ENCODE data around the gene GYG2.
A peak's percentile ranks its signal among the peaks of the same experiment; 100 is the strongest.
"Not testable (repeated sequence)": the region's sequence is repeated elsewhere in the genome, so short reads cannot be mapped to it uniquely, and the experiment has no call there.

Gene GYG2

DNA sequence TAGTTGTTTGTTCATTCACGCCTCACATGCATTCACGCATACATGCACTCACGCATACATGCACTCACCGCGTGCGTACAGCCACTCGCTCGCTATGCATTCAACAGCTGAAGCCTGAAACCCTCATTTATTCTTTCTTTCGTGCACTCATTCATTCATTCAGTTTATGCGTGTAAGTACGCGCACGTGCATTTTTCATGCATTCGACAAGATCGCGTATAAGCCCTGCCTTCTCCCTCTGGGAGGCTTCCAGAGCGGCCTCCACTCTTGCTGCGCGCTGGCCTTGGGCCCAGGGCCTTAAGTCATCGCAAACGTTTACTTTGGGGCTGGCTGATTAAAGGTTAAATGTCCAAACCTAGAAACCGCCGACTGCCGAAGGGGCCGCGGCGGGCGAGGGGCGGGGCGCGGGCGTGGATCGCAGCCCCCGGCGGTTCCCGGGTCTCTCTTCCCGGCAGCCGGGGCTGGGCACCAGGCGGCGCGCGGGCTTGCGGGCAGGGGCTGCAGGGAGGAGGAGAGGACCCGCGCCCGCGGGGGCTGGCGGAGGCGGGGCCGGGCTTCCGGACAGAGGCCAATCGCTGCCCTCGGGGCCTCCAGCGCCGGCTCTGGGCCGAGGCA lies at the start of gene GYG2:
Gene GYG2, plus strand, starts transcription at position 587 of the 615 bp plus-strand sequence. CDS start 1,259 bp downstream, outside the sequence.
- DNase-seq (ENCODE audit: low read depth in 2 of 2) = no peak

DNA sequence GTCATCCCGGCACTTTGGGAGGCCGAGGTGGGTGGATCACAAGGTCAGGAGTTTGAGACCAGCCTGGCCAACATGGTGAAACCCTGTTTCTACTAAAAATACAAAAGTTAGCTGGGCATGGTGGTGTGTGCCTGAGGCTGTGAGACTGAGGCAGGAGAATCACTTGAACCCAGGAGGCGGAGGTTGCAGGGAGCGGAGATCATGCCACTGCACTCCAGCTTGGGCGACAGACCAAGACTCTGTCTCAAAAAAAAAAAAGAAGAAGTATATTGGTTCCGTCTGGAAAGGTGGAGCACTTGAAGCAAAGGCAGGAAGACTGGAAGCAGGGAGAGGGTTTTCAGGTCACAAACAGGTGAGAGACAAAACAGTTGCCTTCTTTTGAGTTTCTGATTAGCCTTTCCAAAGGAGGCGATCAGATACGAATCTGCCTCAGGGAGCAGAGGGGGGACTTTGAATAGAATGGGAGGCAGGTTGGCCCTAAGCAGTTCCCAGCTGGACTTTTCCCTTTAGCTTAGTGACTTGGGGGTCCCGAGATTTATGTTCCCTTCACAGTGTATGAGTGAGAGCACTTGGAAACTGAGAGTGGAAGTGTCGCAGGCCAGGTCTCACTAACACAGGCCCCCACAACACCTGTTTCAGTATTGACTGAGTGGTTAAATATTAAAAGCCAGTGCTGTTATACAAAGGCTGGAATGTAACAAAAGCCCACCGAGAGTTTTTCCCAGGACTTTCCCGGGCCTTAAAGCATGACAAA lies 48.1 kb upstream of the GYG2 start:
- DNase-seq (ENCODE audit: low read depth in 2 of 2) = not testable (repeated sequence)

DNA sequence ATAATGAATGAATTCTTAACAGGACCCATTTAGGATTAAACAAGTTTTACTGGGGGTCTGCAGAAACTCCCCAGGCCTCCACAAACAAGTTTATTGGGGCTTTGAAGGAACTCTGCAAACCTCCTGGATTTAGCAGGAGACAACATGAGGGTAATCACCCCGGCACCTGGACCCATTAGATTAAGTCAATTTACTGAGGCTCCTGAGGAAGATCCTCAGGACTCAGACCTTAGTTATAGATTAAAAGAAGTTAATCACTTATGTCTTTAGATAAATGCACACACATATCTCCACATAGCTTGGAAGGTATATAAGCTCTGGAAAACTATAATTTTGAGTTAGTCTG lies 47.5 kb upstream of the GYG2 start:
- DNase-seq (ENCODE audit: low read depth in 2 of 2) = no peak

DNA sequence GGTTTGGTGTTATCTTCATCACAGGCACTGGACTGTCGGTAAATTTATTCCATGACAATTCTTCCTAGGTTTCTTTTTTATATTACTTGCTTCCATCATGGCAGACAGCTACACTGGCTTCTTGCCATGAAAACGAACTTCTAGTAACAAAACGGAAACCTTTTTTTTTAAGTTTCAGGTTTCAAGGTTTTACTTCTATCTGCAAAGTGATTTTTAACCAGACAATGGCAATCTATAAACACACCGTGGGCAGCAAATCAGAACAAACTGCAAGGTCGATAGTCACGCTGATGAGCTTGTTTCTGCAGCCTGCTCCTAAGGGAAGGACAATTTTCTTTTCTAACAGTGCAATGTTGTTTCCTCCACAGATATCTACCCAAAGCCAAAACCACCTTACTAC lies 47.0 kb upstream of the GYG2 start:
- DNase-seq (ENCODE audit: low read depth in 2 of 2) = no peak

DNA sequence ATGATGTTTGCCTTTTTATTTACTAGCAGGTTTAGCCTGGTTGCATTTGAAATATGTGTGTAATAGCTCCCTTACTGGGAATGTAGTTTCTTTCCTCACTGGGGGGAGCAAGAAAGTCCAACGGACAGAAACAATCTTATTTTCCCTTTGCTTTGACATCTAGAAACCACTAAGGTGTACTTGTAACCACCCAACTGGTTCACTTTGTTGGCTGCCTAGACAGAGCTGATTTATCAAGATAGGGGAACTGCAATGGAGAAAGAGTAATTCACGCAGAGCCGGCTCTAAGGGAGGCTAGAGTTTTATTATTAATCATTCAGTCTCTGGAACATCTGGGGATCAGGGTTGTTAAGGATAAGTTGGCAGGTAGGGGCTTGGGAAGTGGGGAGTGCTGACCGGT lies 46.6 kb upstream of the GYG2 start:
- DNase-seq (ENCODE audit: low read depth in 2 of 2) = no peak

DNA sequence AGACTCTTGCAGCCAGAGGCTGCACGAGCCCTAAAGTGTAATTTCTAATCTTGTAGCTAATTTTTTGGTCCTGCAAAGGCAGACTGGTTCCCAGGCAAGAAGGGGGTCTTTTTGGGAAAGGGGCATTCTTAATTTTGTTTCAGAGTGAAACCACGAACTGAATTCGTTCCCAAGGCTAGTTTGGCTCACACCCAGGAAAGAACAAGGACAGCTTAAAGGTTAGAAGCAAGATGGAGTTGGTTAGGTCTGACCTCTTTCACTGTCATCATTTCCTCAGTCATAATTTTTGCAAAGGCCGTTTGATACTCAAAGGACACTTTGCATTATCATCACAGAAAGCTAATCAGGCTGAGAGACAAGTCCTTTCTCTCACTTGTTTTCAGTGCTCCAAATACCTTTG lies 46.0 kb upstream of the GYG2 start:
- no peak for DNase-seq (ENCODE audit: low read depth in 2 of 2)

DNA sequence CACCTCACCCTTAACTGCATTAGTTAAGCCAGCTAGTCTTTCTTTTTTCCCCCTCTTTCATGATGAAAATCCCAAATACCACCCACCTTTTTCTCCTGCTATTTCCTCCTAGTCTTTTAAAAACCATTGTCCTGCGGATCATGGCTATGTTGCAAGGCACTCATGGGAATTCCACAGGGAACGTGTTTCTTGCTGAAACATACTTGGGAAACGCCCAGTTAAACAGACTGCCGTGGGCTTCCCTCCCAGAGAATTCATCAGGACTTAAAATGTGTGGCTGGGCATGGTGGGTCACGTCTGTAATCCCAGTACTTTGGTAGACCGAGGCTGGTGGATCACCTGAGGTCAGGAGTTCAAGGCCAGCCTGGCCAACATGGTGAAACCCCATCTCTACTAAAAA lies 44.7 kb upstream of the GYG2 start:
- no peak for DNase-seq (ENCODE audit: low read depth in 2 of 2)

DNA sequence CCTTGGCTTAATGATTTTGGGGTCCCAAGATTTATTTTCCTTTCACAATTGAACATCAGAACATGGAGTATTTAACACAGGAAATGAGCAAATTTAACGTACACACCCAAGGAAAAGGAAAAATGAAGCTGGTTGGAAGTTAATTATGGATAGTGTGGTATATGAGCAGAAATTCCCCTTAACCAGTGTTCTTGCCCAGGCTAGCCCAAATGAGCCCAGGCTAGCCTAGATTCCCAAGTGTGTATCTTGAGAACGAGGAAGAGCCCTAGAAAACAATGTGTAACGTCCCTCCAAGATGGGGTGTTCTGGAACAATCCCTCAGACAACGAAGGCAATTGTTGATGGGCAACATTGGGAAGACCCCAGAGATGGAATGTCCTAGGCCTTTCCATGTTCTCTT lies 43.2 kb upstream of the GYG2 start:
- no peak for DNase-seq (ENCODE audit: low read depth in 2 of 2)

DNA sequence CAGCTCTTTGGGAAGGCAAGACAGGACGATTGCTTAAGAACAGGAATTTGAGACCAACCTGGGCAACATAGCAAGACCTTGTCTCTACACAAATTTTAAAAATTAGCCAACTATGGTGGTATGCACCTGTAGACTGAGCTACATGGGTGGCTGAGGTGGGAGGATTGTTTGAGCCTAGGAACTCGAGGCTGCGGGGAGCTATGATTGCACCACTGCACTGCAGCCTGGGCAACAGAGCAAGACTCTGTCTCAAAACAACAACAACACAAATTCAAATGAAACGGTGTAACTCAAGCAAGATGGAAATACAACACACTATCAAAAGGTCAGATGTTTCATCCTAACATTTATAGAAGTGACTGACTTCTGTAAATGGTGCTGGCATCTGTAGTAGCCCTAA lies 39.8 kb upstream of the GYG2 start:
- DNase-seq (ENCODE audit: low read depth in 2 of 2) = no peak

DNA sequence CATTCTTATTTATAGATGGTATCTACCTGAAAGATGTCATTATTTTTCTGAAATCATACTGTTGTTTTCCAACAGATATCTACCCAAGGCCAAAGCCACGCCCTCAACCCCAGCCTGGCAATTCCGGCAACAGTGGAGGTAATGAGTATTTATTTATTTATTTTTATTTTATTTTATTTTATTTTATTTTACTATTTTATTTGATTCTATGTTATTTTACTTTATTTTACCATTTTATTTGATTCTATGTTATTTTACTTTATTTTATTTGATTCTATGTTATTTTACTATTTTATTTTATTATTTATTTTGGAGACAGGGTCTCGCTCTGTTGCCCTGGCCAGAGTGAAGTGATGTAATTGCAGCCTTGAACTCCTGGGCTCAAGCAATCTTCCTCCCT lies 39.2 kb upstream of the GYG2 start:
- no peak for DNase-seq (ENCODE audit: low read depth in 2 of 2)

DNA sequence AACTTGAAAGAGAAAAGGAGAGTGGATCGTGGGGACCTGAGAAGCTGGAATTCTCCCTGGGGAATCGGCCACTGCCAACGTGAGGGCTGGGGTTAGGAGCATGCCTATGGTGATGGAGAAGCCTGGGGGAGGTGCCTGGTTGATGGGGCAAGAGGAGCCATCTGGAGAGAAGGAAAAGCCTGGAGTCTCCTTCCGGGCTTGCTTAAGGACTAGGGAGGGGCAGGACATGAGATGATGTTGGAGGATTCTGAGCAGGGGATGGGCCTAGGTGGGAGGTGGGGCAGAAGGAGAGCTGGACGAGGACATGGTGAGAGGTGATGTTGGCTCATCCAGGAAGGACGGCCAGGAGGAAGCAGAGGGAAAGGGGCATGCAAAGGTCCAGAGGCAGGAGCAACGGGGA lies 35.0 kb upstream of the GYG2 start:
- no peak for DNase-seq (ENCODE audit: low read depth in 2 of 2)

DNA sequence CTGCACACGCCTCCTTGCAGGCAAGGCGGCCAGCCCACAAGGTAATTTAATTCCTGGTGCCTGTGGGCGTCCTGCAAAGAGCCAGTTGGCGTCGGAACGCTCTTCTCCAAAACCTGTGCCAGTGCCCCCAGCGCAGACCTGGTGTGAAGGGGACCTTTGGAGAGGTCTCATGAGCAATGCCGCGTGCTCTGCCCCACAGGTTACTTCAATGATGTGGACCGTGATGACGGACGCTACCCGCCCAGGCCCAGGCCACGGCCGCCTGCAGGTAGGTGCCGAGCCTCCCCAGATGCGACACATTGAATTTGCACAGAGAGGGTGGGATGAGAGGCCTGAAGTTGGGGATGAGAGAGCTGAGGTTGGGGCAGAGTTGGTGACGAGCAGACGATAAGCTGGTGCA lies 34.4 kb upstream of the GYG2 start:
- DNase-seq (ENCODE audit: low read depth in 2 of 2) = no peak

DNA sequence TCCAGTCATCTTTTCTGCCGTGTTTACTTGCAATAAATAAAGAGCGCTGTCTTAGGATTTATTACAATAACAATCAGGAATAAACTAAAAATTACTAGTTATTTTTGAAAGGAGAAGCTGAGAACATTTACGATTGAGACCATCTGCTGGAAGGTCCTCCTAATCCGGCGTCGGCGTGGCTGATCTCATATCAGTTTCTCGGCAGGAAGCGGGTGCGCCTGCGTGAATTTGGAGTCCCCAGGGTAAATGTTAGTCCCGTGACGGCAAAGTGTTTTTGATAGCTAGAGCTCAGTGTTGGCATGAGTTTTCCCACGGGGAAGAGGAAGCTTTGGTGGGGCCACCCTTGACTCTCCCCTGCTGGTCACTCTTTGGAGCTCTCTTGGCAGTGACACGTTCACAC lies 31.9 kb upstream of the GYG2 start:
- DNase-seq (ENCODE audit: low read depth in 2 of 2) = not testable (repeated sequence)

DNA sequence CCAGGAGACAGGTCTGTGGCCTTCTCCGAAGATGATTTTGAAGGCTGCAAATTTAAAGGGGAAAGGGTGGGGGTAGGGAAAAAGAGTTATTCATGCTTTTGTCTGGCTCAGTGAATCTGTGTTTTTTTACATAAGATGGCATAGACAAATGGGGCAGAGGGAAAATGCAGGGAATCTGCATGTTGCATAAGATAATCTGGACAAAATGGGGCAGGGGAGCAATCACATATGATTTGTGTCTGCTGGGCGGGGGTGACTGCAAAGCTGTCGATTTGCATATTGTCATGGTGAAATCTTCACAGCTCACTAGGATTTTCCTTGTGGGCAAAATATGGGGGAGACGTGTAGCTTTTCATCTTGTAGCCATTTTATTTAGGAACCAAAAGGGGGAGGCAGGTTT lies 29.4 kb upstream of the GYG2 start:
- no peak for DNase-seq (ENCODE audit: low read depth in 2 of 2)

DNA sequence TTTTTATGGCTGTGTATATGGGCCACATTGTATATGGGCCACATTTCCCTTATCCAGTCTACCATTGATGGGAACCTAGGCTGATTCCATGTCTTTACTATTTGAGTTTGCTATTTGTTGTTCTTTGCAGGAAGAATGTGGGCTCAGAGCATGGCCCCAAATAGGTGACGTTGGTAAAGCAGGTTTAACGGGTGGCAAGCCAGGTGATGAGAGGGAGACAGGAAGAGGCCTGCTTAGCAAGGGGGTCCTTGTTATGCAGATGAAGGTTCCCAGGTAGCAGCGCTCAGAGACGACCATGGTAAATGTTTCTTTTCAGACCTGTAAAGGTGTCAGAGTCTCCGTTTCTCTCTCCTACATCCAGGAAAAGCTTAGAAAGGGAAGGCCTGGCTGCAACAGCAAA lies 28.8 kb upstream of the GYG2 start:
- DNase-seq (ENCODE audit: low read depth in 2 of 2) = not testable (repeated sequence)

DNA sequence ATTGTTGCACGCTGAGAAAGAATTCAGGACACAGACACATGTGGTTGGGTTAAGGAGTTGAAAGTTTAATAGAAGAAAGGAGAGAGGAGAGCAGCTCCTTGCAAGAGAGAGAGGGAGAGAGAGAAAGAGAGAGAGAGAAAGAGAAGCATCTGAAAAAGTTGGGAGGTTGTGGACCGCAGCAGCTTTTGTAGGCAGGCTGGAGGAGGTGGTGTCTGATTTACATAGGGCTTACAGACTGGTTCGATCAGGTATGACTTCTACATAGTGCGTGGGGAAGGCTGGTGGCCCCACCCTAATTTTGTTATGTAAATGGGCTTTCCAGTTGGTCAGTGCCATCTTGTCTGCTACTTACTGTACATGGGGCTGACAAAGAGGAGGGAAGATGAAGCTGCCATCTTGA lies 27.5 kb upstream of the GYG2 start:
- no peak for DNase-seq (ENCODE audit: low read depth in 2 of 2)

DNA sequence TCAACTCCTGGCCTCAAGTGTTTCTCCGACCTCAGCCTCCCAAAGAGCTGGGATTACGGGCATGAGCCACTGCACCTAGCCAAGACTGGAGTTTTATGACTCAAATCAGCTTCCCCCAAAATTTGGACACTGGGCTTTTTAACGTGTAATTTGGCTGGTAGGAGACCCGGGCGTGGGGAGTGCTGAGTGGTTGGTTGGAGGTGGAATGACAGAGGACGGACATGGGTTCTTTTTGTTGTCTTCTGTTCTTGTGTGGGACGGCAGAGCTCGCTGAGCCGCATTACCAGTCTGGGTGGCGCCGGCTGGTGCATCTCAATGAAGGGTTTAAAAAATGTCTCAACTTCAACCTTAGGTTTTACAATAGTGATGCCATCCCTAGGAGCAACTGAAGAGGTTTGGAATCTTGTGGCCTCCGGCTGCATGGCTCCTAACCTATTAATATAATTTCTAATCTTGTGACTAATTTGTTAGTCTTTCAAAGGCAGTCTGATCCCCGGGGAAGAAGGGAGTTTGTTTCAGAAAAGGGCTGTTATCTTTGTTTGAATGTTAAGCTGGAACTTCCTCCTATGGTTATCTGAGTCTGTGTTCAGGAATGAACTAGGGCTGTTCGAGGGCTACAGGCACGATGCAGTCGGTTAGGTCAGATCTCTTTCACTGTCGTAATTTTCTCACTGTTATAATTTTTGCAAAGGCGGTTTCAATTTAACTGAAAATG lies 26.2 kb upstream of the GYG2 start:
- not testable (repeated sequence) for DNase-seq (ENCODE audit: low read depth in 2 of 2)

DNA sequence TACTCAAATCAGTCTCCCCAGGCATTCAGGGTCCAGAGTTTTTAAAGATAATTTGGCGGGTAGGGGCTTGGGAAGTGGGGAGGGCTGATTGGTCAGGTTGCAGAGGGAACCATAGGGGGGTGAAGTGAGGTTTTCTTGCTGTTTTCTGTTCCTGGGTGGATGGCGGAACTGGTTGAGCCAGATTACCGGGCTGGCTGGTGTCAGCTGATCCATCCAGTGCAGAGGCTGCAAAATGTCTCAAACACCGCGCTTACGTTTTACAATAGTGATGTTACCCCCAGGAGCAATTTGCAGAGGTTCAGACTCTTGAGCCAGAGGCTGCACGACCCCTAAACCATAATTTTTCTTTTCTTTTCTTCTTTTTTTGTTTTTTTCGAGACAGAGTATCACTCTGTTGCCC lies 25.2 kb upstream of the GYG2 start:
- DNase-seq (ENCODE audit: low read depth in 2 of 2) = not testable (repeated sequence)

DNA sequence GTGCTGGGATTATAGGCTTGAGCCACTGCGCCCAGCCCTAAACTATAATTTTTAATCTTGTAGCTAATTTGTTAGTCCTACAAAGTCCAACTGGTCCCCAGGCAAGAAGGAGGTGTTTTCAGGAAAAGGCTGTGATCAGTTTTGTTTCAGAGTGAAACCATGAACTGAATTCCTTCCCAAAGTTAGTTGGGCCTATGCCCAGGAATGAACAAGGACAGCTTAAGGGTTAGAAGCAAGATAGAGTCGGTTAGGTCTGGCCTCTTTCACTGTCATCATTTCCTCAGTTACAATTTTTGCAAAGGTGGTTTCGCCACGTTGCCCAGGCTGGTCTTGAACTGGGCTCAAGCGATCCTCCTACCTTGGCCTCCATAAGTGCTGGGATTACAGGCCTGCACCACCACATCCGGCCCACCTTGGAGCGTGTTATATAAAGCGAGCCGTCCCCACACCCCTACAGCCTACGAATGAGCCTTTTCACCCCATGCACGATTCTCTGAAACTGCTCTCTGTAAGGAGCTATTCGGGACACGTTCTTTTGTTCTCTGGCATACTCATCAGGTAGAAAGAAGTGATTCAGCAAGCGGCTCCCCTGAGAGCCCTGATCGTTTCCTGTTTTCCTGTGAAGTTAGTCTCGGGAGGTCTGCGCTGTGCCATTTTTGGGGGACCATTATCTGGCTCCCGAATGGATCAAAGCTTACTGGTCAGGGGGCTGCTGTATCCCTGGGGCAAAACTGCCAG lies 24.5 kb upstream of the GYG2 start:
- DNase-seq (ENCODE audit: low read depth in 2 of 2) = not testable (repeated sequence)

DNA sequence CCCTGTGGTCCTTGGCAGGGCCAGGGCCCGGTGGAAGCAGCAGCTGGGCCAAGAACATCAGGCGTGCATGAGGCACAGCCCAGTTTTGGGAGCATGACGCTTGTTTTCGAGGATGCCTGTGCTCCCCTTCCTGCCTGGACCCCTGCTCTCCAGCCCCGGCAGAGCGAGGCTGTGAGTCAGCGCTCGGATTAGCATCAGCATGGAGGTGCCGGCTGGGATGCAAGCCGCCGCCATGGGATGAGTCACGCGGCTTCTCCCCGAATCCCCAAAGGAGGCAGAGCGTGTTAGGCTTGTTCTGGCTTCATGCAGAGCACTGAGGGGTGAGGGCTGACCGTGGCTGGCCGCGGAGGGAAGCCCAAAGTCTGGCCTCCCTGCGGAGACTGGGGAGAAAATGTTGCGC lies 23.9 kb upstream of the GYG2 start:
- not testable (repeated sequence) for DNase-seq (ENCODE audit: low read depth in 2 of 2)

DNA sequence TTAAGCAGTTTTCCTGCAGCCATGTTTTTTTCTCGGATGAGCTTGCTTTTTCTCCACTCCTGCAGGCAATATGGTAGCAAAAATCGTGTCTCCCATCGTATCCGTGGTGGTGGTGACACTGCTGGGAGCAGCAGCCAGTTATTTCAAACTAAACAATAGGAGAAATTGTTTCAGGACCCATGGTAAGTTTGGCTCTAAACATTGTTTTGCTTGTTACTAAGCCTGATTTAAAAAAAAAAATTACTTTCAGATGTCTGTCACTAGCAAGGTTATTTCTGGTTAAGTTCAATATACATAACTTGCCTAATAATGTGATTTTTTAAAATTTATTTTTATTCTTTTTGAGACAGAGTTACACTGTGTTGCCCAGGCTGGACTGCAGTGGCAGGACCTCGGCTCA lies 17.5 kb upstream of the GYG2 start:
- DNase-seq (ENCODE audit: low read depth in 2 of 2) = no peak

DNA sequence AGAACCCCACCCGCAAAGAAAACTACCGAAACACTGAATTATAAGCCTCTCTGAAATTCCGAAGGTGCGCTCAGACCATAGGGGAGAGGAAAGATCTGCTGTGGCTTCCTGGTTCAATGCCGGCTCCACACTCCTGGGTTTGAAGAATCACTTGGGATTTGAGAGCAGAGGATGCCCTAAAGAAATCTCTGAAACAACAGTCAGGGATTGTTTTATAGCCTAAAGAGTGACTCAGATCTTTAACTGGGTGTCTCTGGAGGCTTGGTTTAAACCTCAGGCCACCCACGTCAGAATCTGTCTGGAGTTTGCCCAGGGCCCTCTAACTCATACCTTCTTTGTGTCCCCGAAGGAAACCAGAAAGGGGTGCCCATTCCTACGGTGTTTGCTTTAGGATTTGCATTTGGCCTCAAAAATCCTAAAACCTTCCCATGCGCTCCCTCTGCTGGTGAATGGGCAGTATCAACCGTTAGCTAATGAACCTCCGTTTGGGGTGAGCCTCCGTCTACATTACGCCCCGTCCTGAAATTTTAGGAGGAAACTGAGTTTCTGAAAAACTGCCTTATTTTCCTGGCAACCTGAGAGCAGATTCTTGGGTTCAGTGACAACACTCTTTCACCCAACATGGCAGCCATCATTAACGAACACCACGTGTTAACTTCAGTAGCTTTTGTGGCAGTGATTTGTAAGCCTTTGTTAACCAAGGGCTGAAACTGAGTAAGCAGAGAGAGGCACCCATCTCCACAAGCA lies 16.4 kb upstream of the GYG2 start:
- peak; percentile 4 to 41 for DNase-seq (ENCODE audit: low read depth in 2 of 2)
